AG04450 (cell line): Measurements from ENCODE around the gene ANO8. TPM values are rescaled to one million over a fixed set of nuclear protein-coding genes. Genes with fewer than 3 reads are reported as not detected.

Source experiments
- CTCF ChIA-PET: fragments of 300-600, 350-600 bp; formaldehyde crosslinking; extraction: SDS; loops from one replicate; lab custom pipeline; 2022; ENCODE audit warnings: antibody characterized with exemption, inconsistent platforms; lab: Charles Lee
- POLR2A ChIA-PET: fragments of 350-600 bp; formaldehyde crosslinking; extraction: SDS; loops from one replicate; lab custom pipeline; 2021; ENCODE audit warnings: antibody characterized with exemption, inconsistent platforms; lab: Yijun Ruan, JAX
- DNase-seq: peaks from one replicate; pipeline ENCODE4 v3.0.0-alpha.2; 2011; ENCODE audit warnings: low read depth, low spot score
- H3K27ac ChIP-seq: one replicate; pipeline ENCODE4 v1.5.1; 2012; ENCODE audit warnings: low read depth, low read length, control low read depth
- H3K27me3 ChIP-seq: one replicate; pipeline ENCODE4 v1.6.0; 2012; ENCODE audit warnings: low read length; ENCODE audit not compliant: control insufficient read depth, insufficient read depth
- H3K4me3 ChIP-seq: 2 replicates; pipeline ENCODE4 v1.5.1; 2011; ENCODE audit warnings: mild to moderate bottlenecking, low read depth, low read length, control low read depth
- H3K9me3 ChIP-seq: 2 replicates; pipeline ENCODE4 v1.5.1; 2012; ENCODE audit warnings: low read length; ENCODE audit not compliant: control insufficient read depth, insufficient read depth
- polyA minus RNA-seq: library from RNA; depleted of rRNA, polyadenylated mRNA; stranded (reverse); fragments of >200 nt; gene quantifications from 2 replicates; pipeline ENCODE4 v1.2.3, GENCODE V29; 2011; rRNA and poly(A)+ RNA removed
- polyA plus RNA-seq: library from polyadenylated mRNA; depleted of rRNA; stranded (reverse); fragments of >200 nt; gene quantifications from 2 replicates; pipeline ENCODE4 v1.2.3, GENCODE V29; 2011; rRNA removed
- TF ChIP-seq, protein P1 (sequence below): IDR thresholded peaks from 2 replicates; pipeline ENCODE4 v1.5.1; 2011; ENCODE audit warnings: low read depth, low read length, control low read depth, inconsistent platforms

ANO8 gene, protein sequence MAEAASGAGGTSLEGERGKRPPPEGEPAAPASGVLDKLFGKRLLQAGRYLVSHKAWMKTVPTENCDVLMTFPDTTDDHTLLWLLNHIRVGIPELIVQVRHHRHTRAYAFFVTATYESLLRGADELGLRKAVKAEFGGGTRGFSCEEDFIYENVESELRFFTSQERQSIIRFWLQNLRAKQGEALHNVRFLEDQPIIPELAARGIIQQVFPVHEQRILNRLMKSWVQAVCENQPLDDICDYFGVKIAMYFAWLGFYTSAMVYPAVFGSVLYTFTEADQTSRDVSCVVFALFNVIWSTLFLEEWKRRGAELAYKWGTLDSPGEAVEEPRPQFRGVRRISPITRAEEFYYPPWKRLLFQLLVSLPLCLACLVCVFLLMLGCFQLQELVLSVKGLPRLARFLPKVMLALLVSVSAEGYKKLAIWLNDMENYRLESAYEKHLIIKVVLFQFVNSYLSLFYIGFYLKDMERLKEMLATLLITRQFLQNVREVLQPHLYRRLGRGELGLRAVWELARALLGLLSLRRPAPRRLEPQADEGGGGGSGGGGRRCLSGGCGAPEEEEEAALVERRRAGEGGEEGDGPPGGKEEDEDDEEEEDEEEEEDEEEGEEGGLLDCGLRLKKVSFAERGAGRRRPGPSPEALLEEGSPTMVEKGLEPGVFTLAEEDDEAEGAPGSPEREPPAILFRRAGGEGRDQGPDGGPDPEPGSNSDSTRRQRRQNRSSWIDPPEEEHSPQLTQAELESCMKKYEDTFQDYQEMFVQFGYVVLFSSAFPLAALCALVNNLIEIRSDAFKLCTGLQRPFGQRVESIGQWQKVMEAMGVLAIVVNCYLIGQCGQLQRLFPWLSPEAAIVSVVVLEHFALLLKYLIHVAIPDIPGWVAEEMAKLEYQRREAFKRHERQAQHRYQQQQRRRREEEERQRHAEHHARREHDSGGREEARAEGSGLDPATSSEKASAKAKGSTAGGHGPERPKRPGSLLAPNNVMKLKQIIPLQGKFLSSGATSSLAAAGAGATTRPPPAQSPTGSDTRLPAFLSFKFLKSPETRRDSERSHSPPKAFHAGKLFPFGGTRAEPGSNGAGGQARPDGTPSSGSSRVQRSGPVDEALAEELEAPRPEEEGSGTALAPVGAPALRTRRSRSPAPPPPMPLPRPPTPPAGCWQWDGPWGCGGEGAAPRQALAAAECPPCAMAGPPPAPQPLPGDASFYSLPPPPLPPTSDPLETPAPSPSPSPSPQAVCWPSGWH
- polyA plus RNA-seq (1.8 and 2.0 TPM in 2 replicates), polyA minus RNA-seq (2.2 and 2.5 TPM in 2 replicates)

DNA sequence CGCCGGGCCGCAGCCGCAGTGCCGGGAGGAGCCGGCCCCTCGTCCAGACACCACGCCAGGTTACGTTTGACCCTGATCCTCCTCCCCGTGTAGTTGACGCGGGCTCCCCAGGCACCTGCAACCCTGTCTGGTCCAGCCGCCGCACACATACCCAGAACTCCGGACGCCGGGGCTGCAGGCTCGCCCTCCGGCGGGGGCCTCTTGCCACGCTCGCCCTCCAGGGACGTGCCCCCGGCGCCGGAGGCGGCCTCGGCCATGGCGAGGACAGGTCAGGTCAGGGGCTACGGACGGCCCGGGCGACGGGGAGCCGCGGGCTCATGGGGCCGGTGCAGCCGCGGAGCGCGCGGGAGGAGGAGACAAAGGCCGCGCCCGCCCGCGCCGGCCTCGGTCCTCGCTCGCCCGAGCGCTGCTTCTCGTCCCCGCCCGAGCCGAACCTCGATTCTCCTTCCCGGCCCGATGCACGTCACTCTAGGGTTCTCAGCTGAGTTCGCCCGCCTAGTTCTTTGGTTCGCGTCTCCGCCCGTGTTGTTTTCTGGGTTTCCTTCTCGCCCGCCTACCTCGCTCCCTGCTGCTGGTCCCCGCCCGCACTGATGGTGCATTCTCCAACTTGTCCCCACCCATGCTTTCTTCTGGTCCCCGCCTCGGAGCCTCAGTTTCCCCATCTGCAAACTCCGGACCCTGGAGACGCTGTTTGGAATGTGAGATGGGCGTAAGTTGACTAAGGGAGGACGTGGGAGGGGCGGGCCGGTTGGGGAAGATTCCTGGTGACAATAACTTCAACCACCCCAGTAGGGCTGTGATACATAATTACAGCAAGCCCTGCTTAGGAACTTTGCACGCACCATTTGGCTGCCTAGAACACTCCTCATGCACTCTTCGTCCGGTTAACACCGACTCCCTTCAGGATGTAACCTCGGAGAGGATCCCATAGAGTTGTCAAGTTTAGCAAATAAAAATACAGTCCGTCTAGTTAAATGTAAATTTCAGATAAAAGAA lies at the start of gene ANO8:
TSS of gene ANO8 (minus strand) at position 442 of the 996 bp plus-strand sequence. CDS start at position 257, 185 bp downstream.
- no peak within 1 kb of the TSS for H3K27ac ChIP-seq
- ChIA-PET POLR2A (interaction anchor here (1.0 to 2.9 kb wide), 2 partner anchors 26 to 177 kb away, joined by 3 to 13 read pairs; partner anchors contain the start of genes DDA1 and PGLS), CTCF (interaction anchor here (0.7 to 1.4 kb wide), 2 partner anchors 11 to 51 kb away, joined by 3 read pairs; no protein-coding TSS in a partner anchor)

GRCh38 chr19:17380426-17381138 lies 45.9 kb upstream of the ANO8 start:
- TF ChIP-seq, protein P1, sequence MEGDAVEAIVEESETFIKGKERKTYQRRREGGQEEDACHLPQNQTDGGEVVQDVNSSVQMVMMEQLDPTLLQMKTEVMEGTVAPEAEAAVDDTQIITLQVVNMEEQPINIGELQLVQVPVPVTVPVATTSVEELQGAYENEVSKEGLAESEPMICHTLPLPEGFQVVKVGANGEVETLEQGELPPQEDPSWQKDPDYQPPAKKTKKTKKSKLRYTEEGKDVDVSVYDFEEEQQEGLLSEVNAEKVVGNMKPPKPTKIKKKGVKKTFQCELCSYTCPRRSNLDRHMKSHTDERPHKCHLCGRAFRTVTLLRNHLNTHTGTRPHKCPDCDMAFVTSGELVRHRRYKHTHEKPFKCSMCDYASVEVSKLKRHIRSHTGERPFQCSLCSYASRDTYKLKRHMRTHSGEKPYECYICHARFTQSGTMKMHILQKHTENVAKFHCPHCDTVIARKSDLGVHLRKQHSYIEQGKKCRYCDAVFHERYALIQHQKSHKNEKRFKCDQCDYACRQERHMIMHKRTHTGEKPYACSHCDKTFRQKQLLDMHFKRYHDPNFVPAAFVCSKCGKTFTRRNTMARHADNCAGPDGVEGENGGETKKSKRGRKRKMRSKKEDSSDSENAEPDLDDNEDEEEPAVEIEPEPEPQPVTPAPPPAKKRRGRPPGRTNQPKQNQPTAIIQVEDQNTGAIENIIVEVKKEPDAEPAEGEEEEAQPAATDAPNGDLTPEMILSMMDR = no peak
- CTCF ChIA-PET = interaction anchor here (1.1 kb wide), 1 partner anchor 35 kb away, joined by 3 read pairs; no protein-coding TSS in a partner anchor
- Histone ChIP-seq H3K27me3 (peaks cover 7% of the 10 kb centered on the region), H3K27ac (no peak overlapping the region), H3K4me3 (no peak overlapping the region), H3K9me3 (peaks cover 3% of the 10 kb centered on the region; the same call in 1 of the 2 replicates)
- DNase-seq = no peak
- POLR2A ChIA-PET = interaction anchor here (1.0 kb wide), 1 partner anchor 14 kb away, joined by 4 read pairs; no protein-coding TSS in a partner anchor

More for the DNA sequence above, at the start of gene ANO8:
- H3K27me3 ChIP-seq = peaks cover 2% of the 10 kb centered on the region
- peak; percentile 96 for DNase-seq
- TF ChIP-seq, protein P1 = no peak
- peak within 1 kb of the TSS; percentile 72 for H3K4me3 ChIP-seq
- peaks cover 13% of the 10 kb centered on the region; the same call in 1 of the 2 replicates for H3K9me3 ChIP-seq

- Histone ChIP-seq H3K27me3 (peaks cover 7% of the 10 kb centered on the region), H3K27ac (no peak overlapping the region), H3K4me3 (no peak overlapping the region), H3K9me3 (peaks cover 3% of the 10 kb centered on the region; the same call in 1 of the 2 replicates)
- TF ChIP-seq, protein P1 = no peak
- ChIA-PET POLR2A (no interaction called here), CTCF (interaction anchor here (0.6 kb wide), 1 partner anchor 10 kb away, joined by 3 read pairs; no protein-coding TSS in a partner anchor)
- no peak for DNase-seq
Measured at GRCh38 chr19:17379221-17379631, 44.6 kb upstream of the ANO8 start.
